Epithelial cell of proximal tubule (primary cell): ENCODE results near the gene CLEC18C. TPM values are rescaled to one million over a fixed set of nuclear protein-coding genes. Genes with fewer than 3 reads are reported as not detected.

Experiments used
- total RNA-seq: library from RNA; depleted of rRNA; stranded (reverse); fragments of >200 nt; gene quantifications from 2 replicates; pipeline ENCODE4 v1.2.3, GENCODE V29; 2015

The CLEC18C gene
- total RNA-seq, 1 donor from 2014 or later = 2.5 TPM

Other genes with a start within 250 kb of the CLEC18C start
- 0.58 and 0.72 TPM in 2 replicates for gene CLEC18A, start 222.5 kb upstream of the CLEC18C start, total RNA-seq
- gene PDPR, start 59.5 kb upstream of the CLEC18C start, total RNA-seq = 6.8 and 9.5 TPM in 2 replicates
- gene EXOSC6, start 78.2 kb downstream of the CLEC18C start, total RNA-seq = 28.9 and 29.3 TPM in 2 replicates
- gene AARS1, start 115.7 kb downstream of the CLEC18C start, total RNA-seq = 56.0 and 125 TPM in 2 replicates
- 20.9 and 46.1 TPM in 2 replicates for gene DDX19B, start 125.4 kb downstream of the CLEC18C start, total RNA-seq
- 31.8 and 45.1 TPM in 2 replicates for gene DDX19A, start 173.1 kb downstream of the CLEC18C start, total RNA-seq